GM12892 (cell line): ENCODE results near the gene LRRC75A. TPM values are rescaled to one million over a fixed set of nuclear protein-coding genes. Genes with fewer than 3 reads are reported as not detected.
"Not testable (repeated sequence)": the region's sequence is repeated elsewhere in the genome, so short reads cannot be mapped to it uniquely, and the experiment has no call there.

Experiments
- DNase-seq: peaks from one replicate; pipeline ENCODE4 v3.0.0; 2011; ENCODE audit not compliant: insufficient read length
- FAIRE-seq: peaks from 2 replicates; lab custom pipeline; 2011; peaks lifted over from hg19 to GRCh38; lab: Jason Lieb, UNC
- POLR2A ChIP-seq: IDR thresholded peaks from 2 replicates; pipeline ENCODE4 v1.6.1; 2011; ENCODE audit warnings: low read depth, low read length, control low read depth
- POLR2AphosphoS5 ChIP-seq: IDR thresholded peaks from 2 replicates; pipeline ENCODE4 v1.6.1; 2011; ENCODE audit warnings: low read depth, low read length, control low read depth
- TAF1 ChIP-seq: IDR thresholded peaks from 2 replicates; pipeline ENCODE4 v1.6.1; 2011; ENCODE audit warnings: low read depth, mild to moderate bottlenecking, control low read depth, low read length, borderline replicate concordance
- polyA plus RNA-seq: library from polyadenylated mRNA; unstranded; fragments of >200 nt; gene quantifications from one replicate; pipeline ENCODE4 v1.2.1, GENCODE V29; 2012; ENCODE audit warnings: missing spikeins, inconsistent platforms; ENCODE audit not compliant: missing spikeins

LRRC75A gene, protein sequence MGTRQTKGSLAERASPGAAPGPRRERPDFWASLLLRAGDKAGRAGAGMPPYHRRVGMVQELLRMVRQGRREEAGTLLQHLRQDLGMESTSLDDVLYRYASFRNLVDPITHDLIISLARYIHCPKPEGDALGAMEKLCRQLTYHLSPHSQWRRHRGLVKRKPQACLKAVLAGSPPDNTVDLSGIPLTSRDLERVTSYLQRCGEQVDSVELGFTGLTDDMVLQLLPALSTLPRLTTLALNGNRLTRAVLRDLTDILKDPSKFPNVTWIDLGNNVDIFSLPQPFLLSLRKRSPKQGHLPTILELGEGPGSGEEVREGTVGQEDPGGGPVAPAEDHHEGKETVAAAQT
- polyA plus RNA-seq = 1.1 TPM

DNA sequence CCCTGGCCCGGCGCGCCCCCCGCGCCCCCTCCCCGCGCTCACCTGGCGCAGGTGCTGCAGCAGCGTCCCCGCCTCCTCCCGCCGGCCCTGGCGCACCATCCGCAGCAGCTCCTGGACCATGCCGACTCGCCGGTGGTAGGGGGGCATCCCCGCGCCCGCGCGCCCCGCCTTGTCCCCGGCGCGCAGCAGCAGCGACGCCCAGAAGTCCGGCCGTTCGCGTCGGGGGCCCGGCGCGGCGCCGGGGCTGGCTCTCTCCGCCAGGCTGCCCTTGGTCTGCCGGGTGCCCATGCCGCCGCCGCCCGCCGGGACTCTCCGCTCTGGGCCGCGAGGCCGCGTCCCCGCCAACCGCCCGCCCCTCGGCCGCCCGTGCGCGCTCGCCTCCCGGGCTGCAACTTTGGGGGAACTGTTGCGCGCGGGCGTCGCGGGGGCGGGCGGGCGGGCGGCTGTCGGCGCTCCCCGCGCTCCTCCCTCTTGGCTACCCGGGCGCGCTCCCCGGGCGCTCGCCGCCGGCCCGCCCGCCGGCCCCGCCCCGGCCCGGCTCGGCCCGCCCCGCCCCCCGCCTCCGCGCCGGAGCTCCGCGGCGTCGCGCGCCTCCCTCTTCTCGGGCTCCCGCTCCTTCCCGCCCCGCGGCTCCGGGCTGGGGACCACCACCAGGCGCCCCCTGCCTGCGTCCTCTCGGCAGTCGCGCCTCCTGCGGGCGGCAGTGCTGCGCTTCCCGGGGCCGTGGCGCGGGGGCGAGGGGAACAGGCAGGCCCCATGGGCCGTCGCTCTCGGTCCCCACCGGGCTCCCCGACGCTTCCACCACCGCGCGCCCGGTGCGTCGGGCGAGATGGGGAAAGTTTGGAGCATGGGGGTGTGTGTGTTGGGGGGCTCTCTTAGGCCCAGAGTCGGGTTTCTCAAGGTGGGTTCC is at the start of gene LRRC75A:
Gene LRRC75A, minus strand, starts transcription at position 491 of the 910 bp plus-strand sequence. Its CDS starts 203 bp downstream, at position 288.
- FAIRE-seq = no peak
- TF ChIP-seq POLR2AphosphoS5 (no peak), POLR2A (no peak), TAF1 (no peak)
- peak; percentile 77 for DNase-seq

DNA sequence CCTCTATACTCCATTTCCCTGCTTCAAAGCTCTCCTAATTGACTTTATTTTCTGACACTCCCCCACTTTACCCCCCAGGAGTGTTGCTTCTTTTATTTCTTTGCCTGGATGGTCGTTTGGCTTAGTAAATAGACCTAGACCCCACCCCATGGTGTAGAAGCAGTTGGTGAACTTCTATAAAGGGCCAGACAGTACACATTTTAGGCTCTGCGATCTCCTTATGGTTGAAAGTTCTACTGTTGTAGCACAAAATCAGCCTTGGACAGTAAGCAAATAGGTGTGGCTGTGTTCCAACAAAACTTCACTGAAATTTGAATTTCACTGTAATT is 45.1 kb upstream of the LRRC75A start:
- TF ChIP-seq POLR2AphosphoS5 (no peak), TAF1 (no peak), POLR2A (no peak)
- FAIRE-seq (no peak), DNase-seq (no peak)

DNA sequence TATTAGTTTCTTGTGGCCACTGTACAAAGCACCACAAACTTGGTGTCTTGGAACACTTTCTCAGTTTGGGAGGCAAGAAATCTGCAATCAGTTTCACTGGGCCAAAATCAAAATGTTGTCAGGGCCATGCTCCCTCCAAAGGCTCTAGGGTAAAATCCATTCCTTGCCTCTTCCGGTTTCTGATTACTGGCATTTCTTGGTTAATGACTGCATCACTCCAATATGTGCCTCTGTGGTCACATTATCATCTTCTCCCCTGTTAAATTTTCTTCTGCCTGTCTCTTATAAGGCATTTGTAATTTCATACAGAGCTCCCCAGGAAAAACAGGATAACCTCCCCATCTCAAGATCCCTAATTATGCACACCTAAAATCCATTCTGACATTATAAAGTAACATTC is 42.2 kb upstream of the LRRC75A start:
- no peak for FAIRE-seq
- no peak for DNase-seq
- no peak for TF ChIP-seq POLR2A
- no peak for TF ChIP-seq POLR2AphosphoS5
- TF ChIP-seq TAF1 = no peak

DNA sequence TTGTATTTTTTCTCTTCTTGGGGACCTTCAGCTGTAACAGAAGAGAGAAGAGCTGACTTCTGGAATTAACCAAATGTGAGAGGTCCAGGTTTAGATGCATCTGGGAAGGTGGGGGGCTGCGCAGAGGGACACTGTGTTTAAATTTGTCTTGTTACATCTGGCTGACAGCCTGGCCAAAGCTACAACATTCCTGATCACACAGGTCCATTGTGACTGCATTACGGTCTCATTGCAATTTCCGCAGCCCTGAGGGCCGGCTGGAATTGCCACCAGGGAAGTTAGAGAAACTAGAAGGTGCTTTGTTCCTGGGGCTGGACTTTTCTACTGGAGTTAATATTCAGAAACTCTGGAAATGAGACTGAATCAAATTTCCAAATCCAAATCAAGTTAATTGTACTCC is 37.9 kb upstream of the LRRC75A start:
- DNase-seq = no peak
- no peak for FAIRE-seq
- no peak for TF ChIP-seq POLR2AphosphoS5
- TF ChIP-seq TAF1 = no peak
- no peak for TF ChIP-seq POLR2A

DNA sequence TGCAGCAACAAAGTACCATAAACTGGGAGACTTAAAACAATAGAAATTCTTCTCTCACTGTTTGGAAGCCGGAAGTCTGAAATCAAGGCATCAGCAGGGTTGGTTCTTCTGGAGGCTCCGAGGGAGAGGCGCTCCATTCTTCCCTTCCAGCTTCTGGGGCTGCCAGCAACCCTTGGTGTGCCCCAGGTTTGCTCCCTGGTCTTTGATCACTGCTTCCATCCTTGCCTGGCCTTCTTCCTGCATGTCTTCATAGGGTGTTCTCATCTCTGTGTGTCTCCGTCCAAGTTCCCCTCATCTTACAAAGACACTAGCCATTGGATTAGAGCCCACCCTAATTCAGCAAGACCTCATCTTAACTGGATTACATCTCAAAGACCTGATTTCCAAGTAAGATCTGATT is 35.3 kb upstream of the LRRC75A start:
- FAIRE-seq (no peak), DNase-seq (no peak)
- TF ChIP-seq POLR2AphosphoS5 = no peak
- no peak for TF ChIP-seq TAF1
- TF ChIP-seq POLR2A = no peak

DNA sequence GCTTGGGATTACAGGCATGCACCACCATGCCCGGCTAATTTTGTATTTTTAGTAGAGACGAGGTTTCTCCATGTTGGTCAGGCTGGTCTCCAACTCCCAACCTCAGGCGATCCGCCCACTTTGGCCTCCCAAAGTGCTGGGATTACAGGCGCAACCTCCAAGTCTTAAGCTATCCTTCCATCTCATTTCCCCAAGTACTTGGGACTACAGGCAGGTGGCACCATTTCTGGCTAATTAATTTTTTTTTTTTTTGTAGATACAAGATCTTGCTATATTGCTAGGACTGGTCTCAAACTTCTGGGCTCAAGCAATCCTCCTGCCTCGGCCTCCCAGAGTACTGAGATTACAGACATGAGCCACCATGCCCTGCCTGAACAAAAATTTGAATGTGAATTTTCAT is 33.6 kb upstream of the LRRC75A start:
- DNase-seq, FAIRE-seq: not testable (repeated sequence)

DNA sequence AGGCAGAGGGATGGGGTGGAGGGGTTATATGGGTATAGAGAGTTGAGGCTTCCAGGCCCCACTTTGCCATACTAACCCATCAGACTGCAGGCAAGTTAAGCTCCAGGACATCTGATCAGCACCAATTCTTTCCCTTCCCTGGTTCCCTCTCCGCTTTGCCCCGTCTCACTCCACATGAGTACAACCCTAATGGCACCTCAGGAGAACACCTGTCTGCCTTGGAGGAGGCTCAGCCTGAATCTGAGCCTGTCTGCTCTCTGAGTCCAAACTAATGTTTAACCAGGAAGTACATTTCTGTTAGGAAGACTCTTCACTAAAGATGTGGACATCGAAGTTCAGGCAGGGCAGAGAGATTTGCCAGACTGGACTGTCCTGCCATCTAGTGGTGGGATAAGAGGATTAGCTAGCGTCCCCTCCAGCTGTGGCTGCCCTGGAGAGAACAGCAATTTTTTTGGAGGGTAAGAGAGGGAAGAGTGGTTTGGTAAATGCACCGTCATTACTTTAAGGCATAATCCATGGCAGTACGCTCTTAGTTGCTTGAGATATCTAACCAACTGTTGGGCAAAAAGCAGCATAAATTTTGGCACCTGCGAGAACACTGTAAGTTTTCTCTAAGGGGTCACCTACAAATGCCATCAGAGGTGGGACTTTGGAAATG is 29.2 kb upstream of the LRRC75A start:
- peak; percentile 62 for DNase-seq
- peak; percentile 85 for FAIRE-seq
- TF ChIP-seq TAF1 (no peak), POLR2A (no peak), POLR2AphosphoS5 (no peak)

DNA sequence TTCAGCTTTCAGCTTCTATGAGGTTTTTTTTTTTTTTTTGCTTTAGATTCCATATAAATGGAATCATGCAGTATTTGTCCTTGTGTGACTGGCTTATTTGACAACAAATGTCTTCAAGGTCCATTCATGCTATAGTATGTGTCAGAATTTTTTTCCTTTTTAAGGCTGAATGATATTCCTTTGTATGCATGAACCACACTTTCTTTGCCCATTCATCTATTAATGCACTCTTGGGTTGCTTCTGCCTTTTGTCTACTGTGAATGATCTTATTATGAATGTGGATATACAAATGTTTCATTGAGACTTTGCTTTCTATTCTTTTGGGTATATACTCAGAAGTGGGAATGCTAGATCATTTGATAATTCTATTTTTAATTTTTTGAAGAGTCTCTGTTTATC is 27.0 kb upstream of the LRRC75A start:
- no peak for TF ChIP-seq POLR2A
- no peak for TF ChIP-seq TAF1
- no peak for TF ChIP-seq POLR2AphosphoS5
- DNase-seq (no peak), FAIRE-seq (no peak)

DNA sequence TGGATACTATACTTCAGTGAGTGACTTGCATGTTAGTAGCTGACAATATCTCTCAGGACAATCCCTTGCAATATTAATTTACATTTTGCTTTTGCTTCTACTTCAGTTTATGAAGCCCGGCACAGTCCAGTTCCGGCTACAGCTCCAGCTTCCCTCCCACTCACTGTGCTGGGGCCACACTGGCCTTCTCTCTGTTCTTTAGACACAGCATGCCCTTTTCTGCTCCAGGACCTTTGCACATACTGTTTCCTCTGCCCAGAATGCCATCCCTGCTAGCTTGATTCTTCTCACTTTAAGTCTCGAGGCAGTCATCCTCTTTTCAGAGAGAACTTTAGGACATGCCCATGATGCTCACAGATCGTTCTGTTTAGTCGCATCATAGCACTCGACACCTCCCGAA is 25.5 kb upstream of the LRRC75A start:
- TF ChIP-seq POLR2AphosphoS5 (no peak), TAF1 (no peak), POLR2A (no peak)
- FAIRE-seq (no peak), DNase-seq (no peak)

DNA sequence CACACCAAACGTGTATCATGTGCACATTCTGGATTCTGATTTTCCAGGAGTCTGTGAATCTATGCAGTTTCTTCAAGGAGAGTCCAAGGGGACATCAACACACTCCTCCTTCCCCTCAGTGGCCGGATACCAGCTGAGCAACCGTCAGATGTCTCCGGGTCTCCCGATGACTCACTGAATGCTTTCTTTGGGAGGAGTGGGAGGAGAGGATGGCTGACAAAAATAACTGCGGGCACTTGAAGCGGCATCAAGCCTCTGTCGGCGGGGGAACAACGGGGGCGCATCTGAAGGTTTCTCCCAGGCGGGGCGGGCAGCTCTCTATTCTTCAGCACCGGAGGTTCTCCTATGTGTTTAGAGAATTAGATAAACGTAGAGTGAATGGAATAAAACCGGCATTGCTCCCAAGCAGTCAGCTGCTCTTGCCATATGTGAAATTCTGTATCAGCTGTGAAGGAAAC is 24.6 kb upstream of the LRRC75A start:
- no peak for TF ChIP-seq POLR2A
- FAIRE-seq (no peak), DNase-seq (no peak)

DNA sequence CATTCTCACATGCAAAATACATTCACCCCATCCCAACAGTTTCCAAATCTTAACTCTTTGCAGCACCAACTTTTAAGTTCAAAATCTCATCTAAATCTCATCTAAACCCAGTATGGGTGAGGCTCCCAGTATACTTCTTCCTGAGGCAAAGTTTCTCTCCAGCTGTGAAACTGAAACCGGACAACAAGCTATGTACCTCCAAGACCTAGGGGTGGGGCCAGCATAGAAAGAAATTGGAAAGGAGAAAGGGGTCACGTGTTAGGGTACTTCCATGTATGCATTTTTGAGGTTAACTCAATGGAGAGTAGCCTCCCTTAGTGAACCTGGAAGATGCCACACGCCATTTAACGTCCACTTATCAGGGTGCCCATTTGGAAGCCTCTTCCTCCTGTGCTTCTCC is 23.9 kb upstream of the LRRC75A start:
- TF ChIP-seq POLR2A = no peak
- TF ChIP-seq TAF1 = no peak
- no peak for TF ChIP-seq POLR2AphosphoS5
- FAIRE-seq (no peak), DNase-seq (no peak)
